GM23248 (cell line): ENCODE measurements around the gene ZSCAN25.

Experiments used
- EZH2 ChIP-seq: fragments of 200-600 bp; sonication (generic); IDR thresholded peaks from 2 replicates; pipeline ENCODE4 v1.6.1; 2018; ENCODE audit warnings: antibody characterized with exemption, mild to moderate bottlenecking; ENCODE audit not compliant: insufficient read depth, poor library complexity, severe bottlenecking
- EZH2phosphoT487 ChIP-seq: fragments of 200-600 bp; sonication (generic); IDR thresholded peaks from 2 replicates; pipeline ENCODE4 v1.6.1; 2018; ENCODE audit warnings: antibody characterized with exemption, moderate library complexity, mild to moderate bottlenecking, low read depth; ENCODE audit not compliant: insufficient read depth

DNA sequence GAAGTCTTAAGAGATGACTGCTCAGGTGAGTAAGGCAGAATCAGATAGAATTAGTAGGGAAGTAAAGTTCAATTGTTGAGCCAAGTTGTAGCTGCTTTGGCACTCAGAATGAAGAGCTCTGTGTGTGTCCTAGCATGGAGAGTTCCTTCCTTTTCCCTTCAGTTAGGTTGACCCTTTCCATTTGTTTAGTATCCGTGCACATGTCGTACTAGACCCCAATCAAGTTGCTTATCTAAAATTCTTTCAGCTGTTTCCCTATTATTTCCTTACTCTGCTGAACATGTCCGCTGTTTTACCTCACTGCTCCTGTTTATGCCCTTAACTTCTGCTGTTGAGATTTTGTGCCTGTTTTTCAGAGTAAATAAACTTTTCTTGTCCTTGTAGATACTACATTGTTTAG lies 45.0 kb upstream of the ZSCAN25 start:
- no peak for TF ChIP-seq EZH2
- no peak for TF ChIP-seq EZH2phosphoT487
